ENCODE measurements around the gene MBD6. TPM values are rescaled to one million over a fixed set of nuclear protein-coding genes. Genes with fewer than 3 reads are reported as not detected.
A peak's percentile ranks its signal among the peaks of the same experiment; 100 is the strongest.

MBD6 gene
- total RNA-seq, 1 experiment from 2014 or later: 66.8 TPM

DNA sequence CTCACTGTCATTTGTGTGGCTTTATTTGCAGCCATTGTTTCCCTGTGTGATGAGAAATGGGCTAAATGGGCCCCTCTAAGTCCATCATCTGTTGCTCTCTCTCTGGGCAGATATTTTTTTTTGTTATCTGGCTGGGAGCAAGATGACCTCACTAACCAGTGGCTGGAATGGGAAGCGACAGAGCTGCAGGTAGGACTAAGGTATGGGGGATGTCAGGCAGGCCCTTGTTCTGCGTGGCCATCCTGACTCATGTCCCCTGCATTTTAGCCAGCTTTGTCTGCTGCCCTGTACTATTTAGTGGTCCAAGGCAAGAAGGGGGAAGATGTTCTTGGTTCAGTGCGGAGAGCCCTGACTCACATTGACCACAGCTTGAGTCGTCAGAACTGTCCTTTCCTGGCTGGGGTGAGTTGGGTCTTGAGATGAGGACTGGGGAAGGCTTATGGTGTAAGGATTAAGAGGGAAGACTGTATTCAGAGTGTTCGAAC, 33.4 kb upstream of the MBD6 start:
- H2BK15ac ChIP-seq (ENCODE audit: low read depth, low read length): no peak overlapping the region
- H2BK120ac ChIP-seq (ENCODE audit: low read depth, low read length, poor library complexity, severe bottlenecking): no peak overlapping the region
- no peak overlapping the region for H3K27ac ChIP-seq (ENCODE audit: insufficient read length, low read depth, low read length)
- no peak overlapping the region for H4K91ac ChIP-seq (ENCODE audit: insufficient read length, low read depth, low read length)
- Mint-ChIP-seq H3K36me3 (ENCODE audit: insufficient read depth in 1 of 3, low read depth in 3 of 3) (peaks cover 48 to 56% (median 52%) of the 10 kb centered on the region in 3 experiments), H3K27ac (peak overlapping the region; percentile 95 to 99 (median 97); a peak in 5 of 7 replicates), H3K27me3 (ENCODE audit: low read depth) (no peaks in the 10 kb centered on the region), H3K9me3 (peaks cover 3 to 6% of the 10 kb centered on the region in 2 experiments; a peak in 3 of 5 replicates), H3K4me1 (peaks cover 7 to 8% of the 10 kb centered on the region in 2 experiments), H3K4me3 (peak overlapping the region; percentile 96 to 97)
- no peaks in the 10 kb centered on the region for H3K27me3 ChIP-seq (ENCODE audit: insufficient read depth, low read length)
- H3K9me3 ChIP-seq (ENCODE audit: control insufficient read depth, low read depth, low read length): no peaks in the 10 kb centered on the region
- no peak overlapping the region for H2AK5ac ChIP-seq (ENCODE audit: insufficient read length, low read length)
- H3K79me1 ChIP-seq (ENCODE audit: insufficient read depth, low read depth, low read length, poor library complexity, severe bottlenecking): no peaks in the 10 kb centered on the region
- H3K18ac ChIP-seq (ENCODE audit: insufficient read length, low read depth, low read length): no peak overlapping the region
- peaks cover 5% of the 10 kb centered on the region for H3K23me2 ChIP-seq (ENCODE audit: insufficient read length, low read depth, low read length, poor library complexity, severe bottlenecking)
- H4K20me1 ChIP-seq (ENCODE audit: control insufficient read depth, insufficient read depth, insufficient read length): no peaks in the 10 kb centered on the region
- no peak overlapping the region for H3K23ac ChIP-seq (ENCODE audit: insufficient read length, low read depth, low read length)
- no peak overlapping the region for H3K56ac ChIP-seq (ENCODE audit: insufficient read length, low read depth, low read length)
- DNase-seq: no peak
- no peak overlapping the region for H3K14ac ChIP-seq (ENCODE audit: insufficient read depth, low read length)
- TF ChIP-seq, protein P1, sequence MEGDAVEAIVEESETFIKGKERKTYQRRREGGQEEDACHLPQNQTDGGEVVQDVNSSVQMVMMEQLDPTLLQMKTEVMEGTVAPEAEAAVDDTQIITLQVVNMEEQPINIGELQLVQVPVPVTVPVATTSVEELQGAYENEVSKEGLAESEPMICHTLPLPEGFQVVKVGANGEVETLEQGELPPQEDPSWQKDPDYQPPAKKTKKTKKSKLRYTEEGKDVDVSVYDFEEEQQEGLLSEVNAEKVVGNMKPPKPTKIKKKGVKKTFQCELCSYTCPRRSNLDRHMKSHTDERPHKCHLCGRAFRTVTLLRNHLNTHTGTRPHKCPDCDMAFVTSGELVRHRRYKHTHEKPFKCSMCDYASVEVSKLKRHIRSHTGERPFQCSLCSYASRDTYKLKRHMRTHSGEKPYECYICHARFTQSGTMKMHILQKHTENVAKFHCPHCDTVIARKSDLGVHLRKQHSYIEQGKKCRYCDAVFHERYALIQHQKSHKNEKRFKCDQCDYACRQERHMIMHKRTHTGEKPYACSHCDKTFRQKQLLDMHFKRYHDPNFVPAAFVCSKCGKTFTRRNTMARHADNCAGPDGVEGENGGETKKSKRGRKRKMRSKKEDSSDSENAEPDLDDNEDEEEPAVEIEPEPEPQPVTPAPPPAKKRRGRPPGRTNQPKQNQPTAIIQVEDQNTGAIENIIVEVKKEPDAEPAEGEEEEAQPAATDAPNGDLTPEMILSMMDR (conservative IDR thresholded peaks at IDR 0.05): no peak
- peaks cover 8% of the 10 kb centered on the region; the same call in 1 of the 2 replicates for H3K79me2 ChIP-seq (ENCODE audit: insufficient read depth, low read length)
- no peak overlapping the region for H3K4ac ChIP-seq (ENCODE audit: low read depth, low read length)
- no peak overlapping the region for H2BK12ac ChIP-seq (ENCODE audit: insufficient read length, low read depth, low read length)
- H3K4me1 ChIP-seq (ENCODE audit: insufficient read depth, low read length): peaks cover 2% of the 10 kb centered on the region; the same call in 1 of the 2 replicates
- H4K8ac ChIP-seq (replicated peaks; ENCODE audit: insufficient read length, low read depth, low read length): no peak overlapping the region
- peak overlapping the region; percentile 90 for H3K4me2 ChIP-seq (ENCODE audit: insufficient read depth, insufficient read length, low read length)
- no peak overlapping the region for H2AFZ ChIP-seq (ENCODE audit: low read length)
- H3T11ph ChIP-seq (ENCODE audit: low read length): no peak overlapping the region
- no peak overlapping the region for H2BK20ac ChIP-seq (ENCODE audit: low read depth, low read length, poor library complexity, severe bottlenecking)
- no peak overlapping the region for H4K5ac ChIP-seq (ENCODE audit: insufficient read length, low read depth, low read length)
- WGBS (ENCODE audit: extremely low coverage, insufficient read length, low lambda C conversion rate): no CpG with 5 or more reads among the region's 5 CpGs
- H2BK5ac ChIP-seq (ENCODE audit: insufficient read length, low read length): no peak overlapping the region
- peak overlapping the region; percentile 85 for H3K9ac ChIP-seq (ENCODE audit: extremely low read depth, insufficient read length, low read length)

Data from H9 (cell line).